Measurements from ENCODE around the gene DHRSX. TPM values are rescaled to one million over a fixed set of nuclear protein-coding genes. Genes with fewer than 3 reads are reported as not detected.

The DHRSX gene
- total RNA-seq, 4 donors from 2014 or later: 19.9 to 36.5 (median 24.2) TPM

GRCh38 chrX:2452799-2453198 lies 48.0 kb downstream of the DHRSX start:
- TF ChIP-seq CTCF (IDR thresholded peaks at IDR 0.05): no peak
- TF ChIP-seq POLR2A (IDR thresholded peaks at IDR 0.05): no peak
- Histone ChIP-seq H3K27ac (no peak overlapping the region), H3K4me1 (no peaks in the 10 kb centered on the region), H3K36me3 (no peaks in the 10 kb centered on the region), H3K27me3 (no peaks in the 10 kb centered on the region), H3K9me3 (no peaks in the 10 kb centered on the region), H3K4me3 (replicated peaks in 1 of 3) (no peak overlapping the region)
- WGBS, 2 donors: 95 to 100% methylated on average over 3 to 4 of the region's 4 CpGs
- no peak for DNase-seq
- intact Hi-C loops (cut with DNase I): no loop called here

- TF ChIP-seq CTCF (IDR thresholded peaks at IDR 0.05): no peak
- TF ChIP-seq POLR2A (IDR thresholded peaks at IDR 0.05): no peak
- WGBS, 2 donors: 93 to 95% methylated on average over 17 to 22 of the region's 22 CpGs
- DNase-seq: no peak
- Histone ChIP-seq H3K36me3 (no peaks in the 10 kb centered on the region), H3K4me3 (replicated peaks in 1 of 3) (no peak overlapping the region), H3K4me1 (no peaks in the 10 kb centered on the region), H3K9me3 (no peaks in the 10 kb centered on the region), H3K27me3 (no peaks in the 10 kb centered on the region), H3K27ac (no peak overlapping the region)
- intact Hi-C loops (cut with DNase I): no loop called here
These were observed 48.4 kb downstream of the DHRSX start for GRCh38 chrX:2452317-2452784.

- Histone ChIP-seq H3K27me3 (no peaks in the 10 kb centered on the region), H3K27ac (no peak overlapping the region), H3K4me3 (replicated peaks in 1 of 3) (no peak overlapping the region), H3K4me1 (no peaks in the 10 kb centered on the region), H3K9me3 (no peaks in the 10 kb centered on the region), H3K36me3 (no peaks in the 10 kb centered on the region)
- intact Hi-C loops (cut with DNase I): no loop called here
- TF ChIP-seq POLR2A (IDR thresholded peaks at IDR 0.05) (no peak), CTCF (IDR thresholded peaks at IDR 0.05) (no peak)
- 69% methylated on average over 24 to 25 of the region's 25 CpGs for WGBS, 2 donors
- DNase-seq: no peak
These were observed 49.1 kb downstream of the DHRSX start for GRCh38 chrX:2451501-2452316.

GRCh38 chrX:2450681-2451080 lies 50.1 kb downstream of the DHRSX start:
- no peaks in the 10 kb centered on the region for H3K36me3 ChIP-seq
- H3K9me3 ChIP-seq: no peaks in the 10 kb centered on the region
- H3K4me1 ChIP-seq: no peaks in the 10 kb centered on the region
- no peak for TF ChIP-seq POLR2A (IDR thresholded peaks at IDR 0.05)
- no peak for TF ChIP-seq CTCF (IDR thresholded peaks at IDR 0.05)
- no peak overlapping the region for H3K27ac ChIP-seq
- no peaks in the 10 kb centered on the region for H3K27me3 ChIP-seq
- no peak for DNase-seq
- no peak overlapping the region for H3K4me3 ChIP-seq (replicated peaks in 1 of 3)
- intact Hi-C loops (cut with DNase I): no loop called here
- 78 to 85% methylated on average over 5 of the region's 5 CpGs for WGBS, 2 donors

- intact Hi-C loops (cut with DNase I): no loop called here
- Histone ChIP-seq H3K27me3 (no peaks in the 10 kb centered on the region), H3K4me1 (no peaks in the 10 kb centered on the region), H3K4me3 (replicated peaks in 1 of 3) (no peak overlapping the region), H3K27ac (no peak overlapping the region), H3K36me3 (no peaks in the 10 kb centered on the region), H3K9me3 (no peaks in the 10 kb centered on the region)
- DNase-seq: no peak
- TF ChIP-seq CTCF (IDR thresholded peaks at IDR 0.05) (no peak), POLR2A (IDR thresholded peaks at IDR 0.05) (no peak)
- 94 to 96% methylated on average over 13 of the region's 13 CpGs for WGBS, 2 donors
These were observed 51.5 kb downstream of the DHRSX start for GRCh38 chrX:2449135-2449886.

Measured in thyroid gland (tissue), 4 donors.